Right lobe of liver (tissue), 4 donors: ENCODE data around the gene MYLK.

Experiments used
- POLR2A ChIP-seq: fragments of 450-650 bp; IDR thresholded peaks from one replicate; pipeline ENCODE4 v1.6.1; 2017; ENCODE audit warnings: antibody characterized with exemption, mild to moderate bottlenecking
- TF ChIP-seq, protein P1 (sequence below), 4 donors: fragments of 200-600 bp in 3 of 4; fragments of 450-650 bp in 1 of 4; IDR thresholded peaks; one replicate each; pipeline versions ENCODE4 v1.5.1 to v1.8.0; 2016 to 2022; ENCODE audit warnings: antibody characterized with exemption in 4 of 4, mild to moderate bottlenecking in 2 of 4
- donor health status: DM: no; HTN: no; CAD: no.
- donor health status: DM: no; HTN: no; CAD: no.
- donor health status: DM: no; HTN: yes; CAD: no.

DNA sequence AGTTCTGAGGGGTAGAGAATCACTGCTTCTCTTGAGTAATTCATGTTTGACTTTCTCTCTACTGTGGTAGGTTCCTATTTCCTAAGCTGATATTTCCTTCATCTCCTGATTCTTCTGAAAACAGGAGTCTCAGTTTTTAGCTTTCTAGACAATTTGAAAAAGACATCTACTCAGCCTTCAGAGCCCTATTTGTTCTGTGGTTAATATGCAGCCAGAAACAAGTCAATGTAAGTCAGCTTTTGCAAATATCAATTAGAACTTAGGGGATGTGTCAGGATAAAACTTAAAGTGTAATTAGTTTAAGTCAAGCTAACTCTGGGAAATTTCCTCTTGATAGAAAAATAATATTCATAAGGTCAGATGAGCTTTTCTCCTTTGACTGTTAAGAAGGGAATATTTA, 277.6 kb downstream of the MYLK start:
- TF ChIP-seq, protein P1, sequence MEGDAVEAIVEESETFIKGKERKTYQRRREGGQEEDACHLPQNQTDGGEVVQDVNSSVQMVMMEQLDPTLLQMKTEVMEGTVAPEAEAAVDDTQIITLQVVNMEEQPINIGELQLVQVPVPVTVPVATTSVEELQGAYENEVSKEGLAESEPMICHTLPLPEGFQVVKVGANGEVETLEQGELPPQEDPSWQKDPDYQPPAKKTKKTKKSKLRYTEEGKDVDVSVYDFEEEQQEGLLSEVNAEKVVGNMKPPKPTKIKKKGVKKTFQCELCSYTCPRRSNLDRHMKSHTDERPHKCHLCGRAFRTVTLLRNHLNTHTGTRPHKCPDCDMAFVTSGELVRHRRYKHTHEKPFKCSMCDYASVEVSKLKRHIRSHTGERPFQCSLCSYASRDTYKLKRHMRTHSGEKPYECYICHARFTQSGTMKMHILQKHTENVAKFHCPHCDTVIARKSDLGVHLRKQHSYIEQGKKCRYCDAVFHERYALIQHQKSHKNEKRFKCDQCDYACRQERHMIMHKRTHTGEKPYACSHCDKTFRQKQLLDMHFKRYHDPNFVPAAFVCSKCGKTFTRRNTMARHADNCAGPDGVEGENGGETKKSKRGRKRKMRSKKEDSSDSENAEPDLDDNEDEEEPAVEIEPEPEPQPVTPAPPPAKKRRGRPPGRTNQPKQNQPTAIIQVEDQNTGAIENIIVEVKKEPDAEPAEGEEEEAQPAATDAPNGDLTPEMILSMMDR (IDR thresholded peaks at IDR 0.05) = no peak
- no peak for TF ChIP-seq POLR2A
